ENCODE measurements around the gene WNK4.
"Not testable (repeated sequence)": the region's sequence is repeated elsewhere in the genome, so short reads cannot be mapped to it uniquely, and the experiment has no call there.

DNA sequence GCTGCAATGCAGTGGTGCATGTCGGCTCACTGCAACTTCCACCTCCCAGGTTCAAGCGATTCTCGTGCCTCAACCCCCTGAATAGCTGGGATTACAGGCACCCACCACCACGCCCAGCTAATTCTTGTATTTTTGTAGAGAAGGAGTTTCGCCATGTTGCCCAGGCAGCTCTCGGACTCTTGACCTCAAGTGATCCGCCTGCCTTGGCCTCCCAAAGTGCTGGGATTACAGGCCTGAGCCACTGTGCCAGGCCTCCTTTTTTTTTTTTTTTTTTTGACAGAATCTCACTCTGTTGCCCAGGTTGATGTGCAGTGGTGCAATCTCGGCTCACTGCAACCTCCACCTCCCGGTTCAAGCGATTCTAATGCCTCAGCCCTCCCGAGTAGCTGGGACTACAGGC, 37.5 kb upstream of the WNK4 start:
- TF ChIP-seq, protein P1, sequence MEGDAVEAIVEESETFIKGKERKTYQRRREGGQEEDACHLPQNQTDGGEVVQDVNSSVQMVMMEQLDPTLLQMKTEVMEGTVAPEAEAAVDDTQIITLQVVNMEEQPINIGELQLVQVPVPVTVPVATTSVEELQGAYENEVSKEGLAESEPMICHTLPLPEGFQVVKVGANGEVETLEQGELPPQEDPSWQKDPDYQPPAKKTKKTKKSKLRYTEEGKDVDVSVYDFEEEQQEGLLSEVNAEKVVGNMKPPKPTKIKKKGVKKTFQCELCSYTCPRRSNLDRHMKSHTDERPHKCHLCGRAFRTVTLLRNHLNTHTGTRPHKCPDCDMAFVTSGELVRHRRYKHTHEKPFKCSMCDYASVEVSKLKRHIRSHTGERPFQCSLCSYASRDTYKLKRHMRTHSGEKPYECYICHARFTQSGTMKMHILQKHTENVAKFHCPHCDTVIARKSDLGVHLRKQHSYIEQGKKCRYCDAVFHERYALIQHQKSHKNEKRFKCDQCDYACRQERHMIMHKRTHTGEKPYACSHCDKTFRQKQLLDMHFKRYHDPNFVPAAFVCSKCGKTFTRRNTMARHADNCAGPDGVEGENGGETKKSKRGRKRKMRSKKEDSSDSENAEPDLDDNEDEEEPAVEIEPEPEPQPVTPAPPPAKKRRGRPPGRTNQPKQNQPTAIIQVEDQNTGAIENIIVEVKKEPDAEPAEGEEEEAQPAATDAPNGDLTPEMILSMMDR (IDR thresholded peaks at IDR 0.05 in 8 of 11, conservative IDR thresholded peaks at IDR 0.05 in 3 of 11), result not testable (repeated sequence)
- not testable (repeated sequence) for TF ChIP-seq POLR2A, POLR2AphosphoS5 (IDR thresholded peaks at IDR 0.05)

Data from spleen (tissue), 7 donors.